GM18868 (cell line): Measurements from ENCODE around the gene THADA.

Source experiments
- ATAC-seq: cut with Tn5 transposase; IDR thresholded peaks from one replicate; pipeline ENCODE4 v1.9.1; 2021; ENCODE audit warnings: mild to moderate bottlenecking, moderate library complexity; ENCODE audit not compliant: unreplicated experiment

Gene THADA

DNA sequence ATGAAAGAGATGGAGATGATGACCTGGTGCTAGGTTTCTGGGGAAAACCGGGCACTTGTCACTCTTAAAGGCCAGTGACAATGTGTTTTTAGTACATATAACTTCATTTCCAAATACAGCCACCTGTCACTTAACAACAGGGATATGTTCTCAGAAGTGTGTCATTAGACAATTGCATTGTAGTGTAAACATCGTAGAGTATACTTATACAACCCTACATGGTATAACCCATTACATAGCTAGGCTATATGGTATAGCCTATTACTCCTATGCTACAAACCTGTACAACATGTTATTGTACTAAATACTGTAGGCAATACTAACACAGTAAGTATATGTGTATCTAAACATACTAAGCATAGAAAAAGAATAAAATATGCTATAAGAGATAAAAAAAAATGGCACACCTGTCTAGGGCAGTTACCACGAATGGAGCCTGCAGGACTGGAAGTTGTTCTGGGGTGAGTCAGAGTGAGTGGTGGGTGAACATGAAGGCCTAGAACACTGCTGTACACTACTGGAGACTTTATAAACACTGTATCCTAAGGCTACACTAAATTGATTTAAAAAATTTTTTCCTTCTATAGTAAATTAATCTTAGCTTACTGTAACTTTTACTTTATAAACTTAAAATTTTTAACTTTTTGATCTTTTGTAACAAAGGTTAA is 123.2 kb downstream of the THADA start:
- ATAC-seq = no peak

DNA sequence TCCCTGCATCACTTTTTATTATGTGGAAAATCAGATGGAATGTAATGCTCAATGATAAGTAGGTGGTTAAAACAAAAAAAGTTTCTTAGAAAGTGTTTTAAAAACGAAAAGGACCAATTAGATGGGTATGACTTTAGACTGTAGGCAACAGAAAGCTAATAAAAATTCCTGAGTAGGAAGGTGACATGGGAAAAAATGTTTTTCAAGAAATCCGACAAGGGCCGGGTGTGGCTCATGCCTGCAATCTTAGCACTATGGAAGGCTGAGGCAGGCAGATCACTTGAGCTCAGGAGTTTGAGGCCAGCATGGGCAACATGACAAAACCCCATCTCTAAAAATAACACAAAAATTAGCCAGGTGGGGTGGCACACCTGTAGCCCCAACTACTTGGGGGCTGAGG is 126.1 kb downstream of the THADA start:
- no peak for ATAC-seq

DNA sequence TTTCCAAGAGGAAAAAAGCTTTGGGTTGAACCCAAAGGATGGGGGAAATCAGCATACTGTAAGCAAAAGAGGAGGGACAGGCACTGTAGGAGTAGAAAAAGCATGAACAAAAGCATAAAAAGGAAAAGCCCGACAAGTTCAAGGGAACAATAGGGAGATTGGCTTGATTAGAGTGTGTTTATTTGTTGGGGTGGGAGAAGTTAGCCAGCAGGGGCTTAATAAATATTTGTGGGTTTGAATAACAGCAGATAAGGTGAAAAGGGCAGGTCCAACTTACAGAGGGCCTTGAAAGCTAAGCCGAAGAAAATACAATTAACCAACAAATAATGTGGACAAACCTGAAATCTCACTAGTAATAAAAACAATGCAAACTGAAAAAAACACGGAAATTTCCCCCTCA is 126.7 kb downstream of the THADA start:
- ATAC-seq = no peak

DNA sequence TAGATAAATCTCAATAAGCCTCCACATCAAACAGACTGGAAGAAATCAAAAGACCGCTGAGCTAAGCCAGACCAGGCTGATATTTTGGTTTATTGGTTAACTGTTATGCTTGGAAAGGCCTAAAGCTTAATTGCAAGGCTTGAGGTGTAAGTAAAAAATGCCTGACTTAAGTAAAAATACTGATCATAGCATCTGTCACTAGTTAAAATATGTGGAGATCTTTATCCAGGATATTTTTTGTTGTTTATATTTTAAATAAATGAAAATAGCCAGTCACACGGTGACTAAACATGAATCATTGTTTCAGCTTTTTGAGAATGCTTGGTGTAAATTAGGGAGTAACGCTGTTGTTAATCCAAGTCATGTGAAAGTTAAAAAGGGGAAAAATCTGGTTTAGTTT is 127.9 kb downstream of the THADA start:
- ATAC-seq = no peak

DNA sequence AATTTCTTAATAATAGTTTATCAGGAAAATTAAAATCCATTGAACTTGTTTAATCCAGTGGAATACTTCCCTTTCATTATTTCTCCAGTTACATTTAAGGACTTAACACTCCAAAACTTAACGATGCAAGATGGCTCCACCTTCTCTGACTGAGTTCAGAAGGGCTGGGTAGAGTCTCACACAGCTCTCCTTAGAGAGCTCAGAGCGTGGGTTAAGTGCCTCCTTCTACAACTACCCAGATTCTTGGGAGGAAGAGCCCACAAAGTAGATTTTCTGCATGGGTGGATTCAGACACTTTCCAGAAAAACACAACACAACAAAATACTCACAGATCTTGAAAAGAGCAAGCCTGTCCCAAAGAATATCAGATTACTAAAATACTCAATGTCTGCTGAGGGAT is 130.6 kb downstream of the THADA start:
- ATAC-seq = no peak

DNA sequence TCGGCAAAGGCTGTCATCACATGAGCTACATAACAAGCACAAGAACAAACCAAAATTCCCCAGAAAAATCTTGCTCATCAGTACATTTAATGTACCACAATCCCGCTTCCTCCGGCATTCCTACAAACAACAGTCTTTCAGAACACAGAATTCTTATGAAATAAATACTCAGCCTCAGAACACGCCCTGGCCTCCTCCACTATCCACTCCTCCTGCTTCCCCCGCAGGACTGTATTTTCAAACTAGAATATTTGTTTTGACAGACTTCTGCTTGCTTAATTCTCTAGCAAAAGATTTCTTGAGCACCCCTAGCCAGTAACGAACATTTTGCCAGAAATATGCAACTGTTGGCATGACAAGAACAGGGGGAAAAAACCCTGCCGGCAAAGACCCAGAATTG is 131.2 kb downstream of the THADA start:
- ATAC-seq = no peak

DNA sequence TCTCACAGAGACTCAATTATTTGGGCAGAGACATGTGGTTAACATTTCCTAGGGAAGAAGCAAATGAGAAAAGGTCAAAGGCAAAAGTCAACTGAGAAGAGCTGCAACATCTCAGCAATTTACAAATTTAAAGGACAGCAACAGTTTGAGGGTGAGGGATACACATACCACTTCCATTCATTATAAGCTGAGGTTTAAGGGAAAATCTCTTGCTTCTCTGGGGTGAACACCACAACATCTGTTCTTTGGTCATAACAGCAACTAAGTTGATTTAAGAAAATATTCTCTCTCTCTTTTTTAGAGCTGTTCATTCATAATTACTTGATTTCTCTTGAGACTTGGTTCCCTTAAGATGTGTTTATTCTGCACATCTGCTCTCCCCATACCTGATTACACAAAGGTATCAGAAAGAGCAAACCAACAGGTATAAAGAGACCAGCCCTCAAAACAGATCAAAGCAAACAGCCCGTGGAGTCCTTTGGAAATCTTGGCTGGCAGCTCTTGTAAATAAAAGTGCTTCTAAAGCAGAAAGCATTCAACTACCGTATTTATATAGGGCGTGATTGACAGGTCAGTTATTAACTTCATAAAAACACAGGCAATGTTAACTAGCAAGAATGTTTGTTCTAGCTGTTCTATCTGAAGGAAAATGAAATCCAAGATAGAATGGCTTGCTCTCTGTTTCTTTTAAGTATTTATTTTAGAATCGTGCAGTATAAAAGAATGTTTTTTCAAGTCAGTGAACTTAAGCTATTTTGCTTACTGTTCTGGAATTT is 132.8 kb downstream of the THADA start:
- ATAC-seq = no peak

DNA sequence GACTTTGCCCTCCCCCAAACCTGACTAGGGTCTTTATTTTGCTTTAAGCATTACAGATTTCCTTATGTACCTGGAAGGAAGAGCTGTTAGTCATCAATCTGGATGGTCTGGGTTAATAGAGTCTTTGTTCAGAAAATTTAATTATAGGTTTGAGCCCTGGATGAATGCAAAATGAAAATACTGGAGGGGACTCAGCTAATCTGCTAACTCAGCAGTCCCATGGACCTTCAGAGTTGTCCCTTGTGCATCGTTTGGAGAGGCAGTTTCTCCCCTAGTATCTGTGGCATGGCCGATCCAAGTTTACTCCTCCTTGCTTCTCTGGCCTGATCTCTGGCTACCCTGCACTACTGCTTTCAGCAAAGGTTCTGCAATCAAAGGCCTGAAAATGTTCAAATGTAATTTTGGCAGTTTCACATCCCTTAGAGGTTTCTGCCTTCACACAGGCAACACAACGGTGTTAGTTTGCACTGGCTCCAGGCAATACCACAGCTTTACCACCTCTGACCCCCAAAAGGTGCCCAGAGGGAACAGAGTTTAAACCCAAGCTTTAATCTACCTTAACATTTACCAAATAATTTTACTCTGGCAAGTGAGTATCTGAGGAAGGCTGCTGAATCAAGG is 134.3 kb downstream of the THADA start:
- peak; percentile 89 for ATAC-seq

DNA sequence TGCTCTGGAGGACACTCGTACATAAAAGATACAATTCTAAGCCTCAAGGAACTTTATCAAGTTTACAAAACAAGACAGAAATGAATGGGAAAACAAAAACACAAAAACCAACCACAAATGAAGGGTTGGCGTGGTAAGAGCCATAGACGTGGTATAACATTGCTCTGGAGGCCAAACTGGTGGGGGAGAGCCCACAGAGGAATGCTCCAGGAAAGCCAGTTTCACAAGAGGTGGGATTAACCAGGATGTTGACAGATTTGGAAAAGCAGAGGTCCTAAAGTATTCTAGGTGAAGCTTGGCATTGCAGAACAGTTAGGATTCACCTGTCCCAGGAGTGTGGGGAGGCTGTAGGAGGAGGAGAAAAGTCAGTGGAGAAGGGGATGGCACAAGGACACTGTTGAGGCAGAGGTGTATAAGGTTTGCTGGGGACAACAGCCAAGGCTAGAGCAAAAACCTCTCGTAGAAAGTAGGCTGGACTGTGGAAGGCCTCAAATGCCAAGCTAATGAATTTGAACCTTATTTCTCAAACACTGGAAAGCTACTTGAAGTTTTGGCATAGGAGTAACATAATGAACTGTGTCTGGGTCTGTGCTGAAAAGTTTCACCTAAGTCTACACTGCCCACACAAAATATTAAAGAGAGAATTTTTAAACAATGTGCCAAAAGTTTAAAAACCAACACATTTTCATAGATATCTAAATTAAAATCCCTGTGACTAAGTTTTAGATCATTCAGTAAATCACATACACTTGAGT is 135.1 kb downstream of the THADA start:
- ATAC-seq = no peak

DNA sequence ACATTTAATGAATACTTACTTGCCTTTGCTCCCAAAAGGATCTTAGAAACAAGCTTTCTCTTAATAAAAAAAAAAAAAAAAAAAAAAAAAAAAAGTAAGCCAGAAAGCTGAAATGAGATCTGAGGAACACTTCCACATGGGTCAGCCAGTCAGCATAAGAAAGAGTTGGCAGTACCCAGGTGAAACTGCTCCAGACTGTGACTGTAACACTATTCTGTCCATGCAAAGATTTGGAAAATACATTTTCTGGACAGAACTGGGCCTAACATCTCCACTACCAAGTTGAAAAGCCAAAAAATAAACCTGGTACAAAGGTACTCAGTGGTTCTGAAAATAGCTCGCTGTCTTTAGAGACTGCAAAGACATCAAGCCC is 135.7 kb downstream of the THADA start:
- ATAC-seq = no peak

DNA sequence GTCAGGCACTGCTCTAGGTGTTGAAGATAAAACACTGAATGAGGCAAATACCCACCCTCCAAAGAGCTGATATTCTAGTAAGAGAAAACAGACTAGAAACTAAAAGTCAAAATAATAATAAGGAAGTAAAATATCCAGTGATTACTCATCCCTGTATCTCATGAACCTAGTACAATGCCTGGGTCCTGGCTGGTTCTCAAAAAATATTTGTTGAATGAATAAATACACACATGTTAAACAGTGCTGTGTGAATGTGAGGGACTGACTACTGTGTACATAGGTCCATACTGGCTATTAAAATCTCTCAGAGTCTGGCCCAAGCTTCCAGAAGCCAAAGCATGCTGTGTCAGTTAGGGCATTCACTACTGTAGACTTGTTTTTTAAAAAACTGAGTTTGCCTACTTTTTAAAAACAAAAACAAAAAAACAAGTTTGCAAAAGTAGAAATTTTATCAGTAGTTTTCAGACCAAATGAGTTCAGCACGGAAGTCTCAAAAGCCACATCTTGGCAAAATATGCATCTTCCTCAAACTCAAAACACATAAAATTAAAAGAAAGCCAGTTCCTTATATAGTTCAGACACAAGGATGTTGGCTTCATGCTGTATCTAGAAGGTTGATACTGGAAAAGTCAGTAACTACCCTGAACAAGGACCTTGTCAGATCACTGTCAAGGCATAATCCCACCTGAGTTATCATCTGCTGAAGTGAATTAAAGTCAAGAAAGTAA is 136.2 kb downstream of the THADA start:
- no peak for ATAC-seq

DNA sequence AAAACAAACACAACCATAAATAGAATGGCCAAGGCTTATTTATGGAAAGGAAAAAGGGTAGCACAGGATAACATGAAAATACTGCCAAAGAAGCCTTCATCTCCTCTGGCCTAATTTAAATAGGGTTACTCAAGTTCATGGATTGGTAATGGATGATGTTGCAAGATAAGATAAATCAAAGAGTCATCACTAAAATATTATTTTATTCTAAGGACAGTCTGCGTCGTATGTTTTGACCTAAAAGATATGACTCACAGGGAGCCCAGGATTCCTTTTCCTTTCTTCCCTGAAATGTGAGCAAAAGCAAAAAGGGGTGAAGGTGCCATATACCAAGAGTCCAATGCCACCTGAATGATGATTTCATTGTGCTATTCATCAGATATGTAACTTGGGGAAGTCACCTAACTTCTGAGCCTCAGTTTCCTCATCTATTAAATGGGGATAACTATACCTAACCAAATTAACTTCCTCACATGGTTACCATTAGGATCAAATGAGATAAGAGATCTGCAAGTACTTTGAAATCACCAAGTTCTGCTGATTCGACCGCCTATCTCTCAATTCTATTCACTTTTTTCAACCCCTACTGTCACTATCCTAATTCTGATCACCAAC is 137.7 kb downstream of the THADA start:
- ATAC-seq = no peak

DNA sequence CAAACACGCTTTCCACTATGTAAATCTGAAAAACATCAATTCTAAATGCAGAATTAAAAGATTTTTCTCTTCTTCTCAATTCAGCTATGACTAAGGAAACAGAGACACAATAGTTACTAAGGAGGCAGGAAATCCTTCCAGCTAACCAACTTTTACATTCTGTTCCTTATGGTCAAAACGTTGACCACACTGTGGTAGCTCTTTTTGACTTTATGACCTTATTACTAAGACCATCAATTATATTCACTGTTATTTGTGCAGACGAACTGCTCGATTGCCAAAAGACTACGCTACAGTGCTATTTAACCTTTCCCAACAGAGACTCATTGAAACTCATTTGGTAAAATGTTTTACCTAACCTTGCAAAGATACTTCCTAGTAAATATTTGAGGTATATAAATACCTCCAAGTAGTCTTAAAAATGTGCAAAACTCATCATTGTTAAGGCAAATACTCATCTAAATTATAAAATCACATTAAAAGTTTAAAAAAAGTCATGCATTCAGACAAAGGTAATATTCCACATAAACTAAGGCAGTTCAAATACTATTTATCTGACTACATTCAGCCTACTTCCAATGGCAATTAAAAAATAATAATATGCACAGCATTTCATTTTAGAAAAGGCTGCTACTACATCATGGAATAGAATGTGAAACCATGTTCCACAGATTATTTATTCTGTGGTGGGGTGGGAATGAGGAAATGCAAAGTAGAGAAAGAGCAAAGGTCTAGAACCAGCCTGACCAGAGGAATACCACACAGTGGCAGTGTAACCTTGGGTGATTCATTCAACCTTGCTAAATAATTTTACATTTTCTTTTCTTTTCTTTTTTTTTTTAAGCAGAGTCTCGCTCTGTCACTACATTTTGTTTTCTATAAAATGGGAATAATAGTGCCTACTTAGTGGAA is 139.9 kb downstream of the THADA start:
- ATAC-seq = no peak

DNA sequence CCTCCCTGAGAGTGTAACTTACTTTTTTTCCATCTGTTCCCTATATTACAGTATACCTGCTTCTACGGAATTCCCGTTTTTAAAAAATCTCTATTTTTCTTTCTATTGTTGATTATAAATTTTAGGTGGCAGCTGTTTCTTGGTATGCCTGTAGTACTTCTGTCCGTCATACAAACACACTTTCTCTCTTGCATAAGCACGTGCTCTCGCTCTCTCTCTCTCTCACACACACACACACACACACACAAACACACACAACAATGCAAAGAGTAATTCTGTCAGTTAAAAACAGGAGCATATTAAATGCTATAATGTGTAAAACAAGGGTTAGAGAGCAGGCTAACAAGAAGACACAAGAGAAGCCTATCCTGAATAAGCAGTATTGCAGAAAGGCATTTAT is 140.5 kb downstream of the THADA start:
- no peak for ATAC-seq

DNA sequence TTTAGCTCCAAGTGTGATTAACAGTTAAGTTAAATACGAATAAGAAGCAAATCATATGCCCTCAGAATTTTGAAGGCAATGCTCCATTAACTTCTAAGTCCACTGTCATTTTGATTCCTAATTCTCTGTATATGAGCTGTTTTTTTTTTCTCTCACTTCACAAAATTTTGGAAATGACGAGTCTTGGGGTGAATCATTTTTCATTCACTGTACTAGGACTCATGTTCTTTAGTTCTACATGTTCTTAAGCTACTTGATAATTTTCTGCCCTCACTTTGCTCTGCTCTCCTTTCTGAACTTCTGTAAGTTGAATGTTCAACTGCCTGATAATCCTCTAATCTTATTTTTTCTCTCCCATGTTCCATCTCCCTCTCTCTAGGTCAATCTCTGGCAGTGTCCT is 141.0 kb downstream of the THADA start:
- ATAC-seq = no peak

DNA sequence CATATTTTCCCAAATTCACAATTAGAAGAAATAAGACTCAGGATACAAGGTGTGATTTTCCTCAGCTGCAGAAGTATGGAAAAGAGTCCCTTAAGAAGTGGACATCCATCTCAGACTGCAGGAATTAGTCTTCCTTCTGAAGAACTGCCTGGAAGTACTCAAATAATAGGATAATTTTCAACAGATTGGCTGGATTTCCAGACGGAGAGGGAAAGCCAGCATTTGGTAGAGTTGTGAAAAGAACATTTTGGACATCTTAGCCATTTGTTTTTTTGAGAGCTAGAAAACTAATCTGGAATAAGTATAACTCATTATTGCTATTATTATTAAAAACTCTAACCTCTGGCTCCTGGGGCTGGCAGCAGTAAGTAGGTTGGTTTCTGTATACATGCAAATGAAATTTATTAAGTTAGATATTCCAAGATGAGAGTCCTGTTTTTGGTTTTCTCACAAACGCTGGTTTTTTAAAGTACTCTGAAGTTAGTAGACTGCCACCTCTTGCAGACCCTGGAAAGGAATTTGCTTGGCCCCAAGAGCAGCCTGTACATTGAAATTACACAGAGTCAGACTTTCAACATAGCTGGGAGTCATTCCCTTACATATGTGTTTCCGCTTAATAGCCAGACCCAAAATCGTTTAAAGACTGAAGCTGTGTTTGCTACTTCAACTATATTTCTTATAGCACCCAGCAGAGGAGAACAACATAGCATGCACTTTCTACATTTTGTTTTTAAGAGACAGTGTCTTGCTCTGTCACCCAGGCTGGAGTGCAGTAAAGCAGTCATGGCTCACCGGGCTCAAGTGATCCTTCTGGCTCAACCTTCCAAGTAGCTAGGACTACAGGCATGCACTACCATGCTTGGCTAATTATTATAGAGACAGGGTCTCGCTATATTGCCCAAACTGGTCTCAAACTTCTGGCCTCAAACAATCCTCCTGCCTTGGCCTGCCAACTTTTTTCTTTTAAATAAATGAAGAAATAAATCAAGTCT is 142.4 kb downstream of the THADA start:
- ATAC-seq = no peak

DNA sequence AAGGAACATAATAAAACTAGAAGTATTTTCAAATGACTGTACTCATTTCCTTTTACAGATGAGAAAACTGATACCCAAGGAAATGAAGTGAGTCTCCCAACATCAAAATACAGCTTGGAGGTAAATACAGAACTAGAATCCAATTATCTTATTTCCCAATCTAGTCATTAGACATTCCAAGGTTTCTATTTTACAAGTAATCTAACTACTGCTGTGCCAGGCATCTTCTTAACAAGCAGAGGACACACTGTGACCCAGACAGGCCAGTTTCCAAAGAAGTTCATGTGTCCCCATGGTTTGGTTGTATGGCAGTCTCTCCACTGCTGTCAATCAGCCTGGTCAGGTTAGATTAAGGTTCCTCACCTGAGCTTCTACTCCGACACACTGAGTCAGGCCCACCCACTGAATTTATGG is 143.5 kb downstream of the THADA start:
- no peak for ATAC-seq

DNA sequence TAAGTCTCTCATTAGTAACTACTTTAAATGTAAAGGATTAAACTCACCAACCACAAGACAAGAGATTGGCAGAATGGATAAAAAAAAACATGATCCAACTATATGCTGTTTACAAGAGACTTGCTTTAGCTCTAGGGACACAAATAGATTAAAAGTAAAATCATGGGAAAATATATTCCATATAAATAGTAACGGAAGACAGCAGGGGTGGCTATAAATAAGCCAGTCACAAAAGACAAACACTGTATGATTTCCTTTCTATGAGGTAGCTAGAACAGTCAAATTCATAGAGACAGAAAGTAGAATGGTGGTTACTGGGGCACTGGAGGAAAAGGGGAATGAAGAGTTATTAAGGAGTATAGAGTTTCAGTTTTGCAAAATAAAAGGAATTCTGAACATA is 145.2 kb downstream of the THADA start:
- ATAC-seq = no peak
